Bronchial epithelial cell (primary cell): ENCODE results near the gene VRK2. TPM values are rescaled to one million over a fixed set of nuclear protein-coding genes. Genes with fewer than 3 reads are reported as not detected.

Experiments
- DNase-seq: peaks from one replicate; pipeline ENCODE4 v3.0.0-alpha.2; 2010; ENCODE audit warnings: low read depth
- FAIRE-seq: peaks from 2 replicates; lab custom pipeline; 2011; peaks lifted over from hg19 to GRCh38; lab: Jason Lieb, UNC
- H3K27me3 ChIP-seq: 2 replicates; pipeline ENCODE4 v1.5.1; 2011; ENCODE audit warnings: low read length; ENCODE audit not compliant: control insufficient read depth, insufficient read depth
- H3K36me3 ChIP-seq: 2 replicates; pipeline ENCODE4 v1.5.1; 2011; ENCODE audit warnings: low read length; ENCODE audit not compliant: control insufficient read depth, insufficient read depth
- H3K4me3 ChIP-seq: 2 replicates; pipeline ENCODE4 v1.5.1; 2011; ENCODE audit warnings: mild to moderate bottlenecking, low read depth, low read length, control low read depth
- total RNA-seq: library from RNA; depleted of rRNA; stranded (reverse); fragments of >200 nt; gene quantifications from 2 replicates; pipeline ENCODE4 v1.2.1, GENCODE V29; 2014
- TF ChIP-seq, protein P1 (sequence below): IDR thresholded peaks from 2 replicates; pipeline ENCODE4 v1.5.1; 2011; ENCODE audit warnings: mild to moderate bottlenecking, moderate library complexity, low read length, control low read depth, inconsistent platforms; ENCODE audit not compliant: insufficient read depth, severe bottlenecking

The VRK2 gene
- total RNA-seq, 1 donor from 2014 or later, result 67.7 TPM

- Histone ChIP-seq H3K27me3 (no peaks in the 10 kb centered on the region), H3K36me3 (no peaks in the 10 kb centered on the region), H3K4me3 (peak overlapping the region; percentile 85)
- FAIRE-seq, result no peak
- TF ChIP-seq, protein P1, sequence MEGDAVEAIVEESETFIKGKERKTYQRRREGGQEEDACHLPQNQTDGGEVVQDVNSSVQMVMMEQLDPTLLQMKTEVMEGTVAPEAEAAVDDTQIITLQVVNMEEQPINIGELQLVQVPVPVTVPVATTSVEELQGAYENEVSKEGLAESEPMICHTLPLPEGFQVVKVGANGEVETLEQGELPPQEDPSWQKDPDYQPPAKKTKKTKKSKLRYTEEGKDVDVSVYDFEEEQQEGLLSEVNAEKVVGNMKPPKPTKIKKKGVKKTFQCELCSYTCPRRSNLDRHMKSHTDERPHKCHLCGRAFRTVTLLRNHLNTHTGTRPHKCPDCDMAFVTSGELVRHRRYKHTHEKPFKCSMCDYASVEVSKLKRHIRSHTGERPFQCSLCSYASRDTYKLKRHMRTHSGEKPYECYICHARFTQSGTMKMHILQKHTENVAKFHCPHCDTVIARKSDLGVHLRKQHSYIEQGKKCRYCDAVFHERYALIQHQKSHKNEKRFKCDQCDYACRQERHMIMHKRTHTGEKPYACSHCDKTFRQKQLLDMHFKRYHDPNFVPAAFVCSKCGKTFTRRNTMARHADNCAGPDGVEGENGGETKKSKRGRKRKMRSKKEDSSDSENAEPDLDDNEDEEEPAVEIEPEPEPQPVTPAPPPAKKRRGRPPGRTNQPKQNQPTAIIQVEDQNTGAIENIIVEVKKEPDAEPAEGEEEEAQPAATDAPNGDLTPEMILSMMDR, result no peak
- DNase-seq, result peak; percentile 16
These were observed 848 bp downstream of the VRK2 start for GRCh38 chr2:58047373-58047935.

- no peak for DNase-seq
- peak overlapping the region; percentile 85 for H3K4me3 ChIP-seq
- H3K27me3 ChIP-seq, result no peaks in the 10 kb centered on the region
- FAIRE-seq, result no peak
- no peaks in the 10 kb centered on the region for H3K36me3 ChIP-seq
- TF ChIP-seq, protein P1, result no peak
These were observed 1.4 kb downstream of the VRK2 start for GRCh38 chr2:58047961-58048360.

DNA sequence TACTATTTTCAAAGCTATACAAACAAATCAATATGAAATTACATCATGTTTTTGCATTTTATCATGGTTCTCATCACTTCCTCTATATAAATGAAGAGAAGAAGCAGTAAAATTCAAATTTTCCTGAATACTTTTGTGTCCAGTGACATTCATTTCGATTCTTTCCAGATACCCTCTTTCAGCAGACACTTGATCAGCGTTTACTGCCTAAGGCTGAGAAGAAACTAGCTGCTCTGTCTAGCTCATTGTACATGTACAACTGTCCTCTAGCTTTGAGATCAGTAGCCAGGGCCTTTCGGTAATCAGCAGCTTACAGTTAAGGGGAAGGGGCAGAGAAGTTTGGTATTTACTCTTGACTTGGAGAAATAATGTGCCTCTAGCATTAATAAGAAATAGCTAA, 4.8 kb downstream of the VRK2 start:
- TF ChIP-seq, protein P1, result no peak
- no peak overlapping the region for H3K4me3 ChIP-seq
- peaks cover 2% of the 10 kb centered on the region for H3K36me3 ChIP-seq
- DNase-seq (no peak), FAIRE-seq (no peak)
- no peaks in the 10 kb centered on the region for H3K27me3 ChIP-seq

- Histone ChIP-seq H3K4me3 (no peak overlapping the region), H3K36me3 (peaks cover 6% of the 10 kb centered on the region), H3K27me3 (no peaks in the 10 kb centered on the region)
- FAIRE-seq (no peak), DNase-seq (peak; percentile 35)
- TF ChIP-seq, protein P1, result no peak
These were observed 6.4 kb downstream of the VRK2 start for GRCh38 chr2:58052978-58053377.

DNA sequence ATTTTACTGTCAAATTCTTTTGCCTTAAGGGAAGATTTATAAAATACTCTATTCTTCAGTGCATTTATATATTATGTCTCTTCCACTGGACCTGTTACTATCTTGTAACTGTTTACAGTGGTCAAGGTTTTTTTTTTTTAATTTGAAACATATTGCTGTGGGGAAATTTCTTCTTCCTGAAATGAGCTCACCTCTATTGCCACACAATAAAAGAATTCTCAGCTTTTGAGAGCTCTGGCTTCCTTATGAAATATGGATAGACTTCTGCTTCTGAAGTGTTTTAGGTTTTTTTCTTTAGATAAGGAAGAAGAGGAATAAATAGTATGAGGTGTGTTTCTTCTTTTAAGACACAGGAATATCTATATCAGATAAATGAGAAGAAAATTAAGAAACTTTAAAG, 7.7 kb downstream of the VRK2 start:
- FAIRE-seq (no peak), DNase-seq (peak; percentile 60)
- peaks cover 6% of the 10 kb centered on the region for H3K36me3 ChIP-seq

More for the DNA sequence above, 7.7 kb downstream of the VRK2 start:
- H3K27me3 ChIP-seq, result no peaks in the 10 kb centered on the region
- H3K4me3 ChIP-seq, result no peak overlapping the region
- TF ChIP-seq, protein P1, result no peak
